Measurements from ENCODE around the gene CCDC187.

DNA sequence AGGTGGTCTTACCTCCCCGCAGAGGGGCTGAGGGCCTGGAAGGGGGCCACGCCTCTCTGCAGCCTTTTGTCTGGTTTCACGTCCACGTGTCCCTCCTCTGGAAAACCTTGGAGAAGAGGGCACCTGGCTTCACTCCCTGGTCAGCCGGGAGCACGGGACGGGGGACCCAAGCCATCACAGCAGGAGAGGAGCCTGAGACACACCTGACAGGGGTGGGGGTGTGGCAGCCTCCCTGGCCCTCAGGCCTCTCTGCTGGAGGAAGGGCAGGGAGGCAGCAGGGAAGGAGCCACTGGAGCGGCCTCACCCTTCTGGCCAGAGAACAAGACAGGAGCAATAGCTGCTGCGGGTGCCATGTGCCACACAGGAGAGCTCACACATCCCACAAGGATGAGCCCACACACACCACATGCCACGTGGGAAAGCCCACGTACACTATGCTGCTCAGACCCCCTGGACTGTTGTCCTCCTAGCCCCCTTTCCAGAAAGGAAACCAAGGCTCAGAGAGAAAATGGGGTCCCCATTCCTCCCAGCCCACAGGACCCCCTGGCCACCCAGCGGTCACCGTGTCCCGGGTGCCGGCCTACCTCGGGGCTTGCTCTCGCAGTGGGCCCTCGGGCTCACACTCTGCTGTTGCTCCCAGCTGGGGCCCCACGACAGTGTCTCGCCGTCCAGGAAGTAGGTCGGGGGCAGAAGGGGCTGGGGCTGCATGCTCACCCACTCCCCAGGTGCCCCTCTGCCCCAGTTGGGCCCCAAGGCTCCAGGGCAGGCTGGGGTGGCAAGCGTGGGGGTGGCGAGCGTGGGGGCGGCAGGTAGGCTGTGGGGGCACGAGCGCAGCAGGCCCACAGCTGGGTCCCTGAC is 18.2 kb downstream of the CCDC187 start:
- TF ChIP-seq, protein P1, sequence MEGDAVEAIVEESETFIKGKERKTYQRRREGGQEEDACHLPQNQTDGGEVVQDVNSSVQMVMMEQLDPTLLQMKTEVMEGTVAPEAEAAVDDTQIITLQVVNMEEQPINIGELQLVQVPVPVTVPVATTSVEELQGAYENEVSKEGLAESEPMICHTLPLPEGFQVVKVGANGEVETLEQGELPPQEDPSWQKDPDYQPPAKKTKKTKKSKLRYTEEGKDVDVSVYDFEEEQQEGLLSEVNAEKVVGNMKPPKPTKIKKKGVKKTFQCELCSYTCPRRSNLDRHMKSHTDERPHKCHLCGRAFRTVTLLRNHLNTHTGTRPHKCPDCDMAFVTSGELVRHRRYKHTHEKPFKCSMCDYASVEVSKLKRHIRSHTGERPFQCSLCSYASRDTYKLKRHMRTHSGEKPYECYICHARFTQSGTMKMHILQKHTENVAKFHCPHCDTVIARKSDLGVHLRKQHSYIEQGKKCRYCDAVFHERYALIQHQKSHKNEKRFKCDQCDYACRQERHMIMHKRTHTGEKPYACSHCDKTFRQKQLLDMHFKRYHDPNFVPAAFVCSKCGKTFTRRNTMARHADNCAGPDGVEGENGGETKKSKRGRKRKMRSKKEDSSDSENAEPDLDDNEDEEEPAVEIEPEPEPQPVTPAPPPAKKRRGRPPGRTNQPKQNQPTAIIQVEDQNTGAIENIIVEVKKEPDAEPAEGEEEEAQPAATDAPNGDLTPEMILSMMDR (IDR thresholded peaks at IDR 0.05): no peak
- no peak for TF ChIP-seq POLR2A (IDR thresholded peaks at IDR 0.05)
